Measurements from ENCODE around the gene CYB561D2. TPM values are rescaled to one million over a fixed set of nuclear protein-coding genes. Genes with fewer than 3 reads are reported as not detected.

The CYB561D2 gene
- total and polyA plus RNA-seq, 9 of the 15 experiments (the other 6 are each of a cell fraction or from before 2014, with no cell fraction given) = 4.2 to 16.6 (median 9.4) TPM

DNA sequence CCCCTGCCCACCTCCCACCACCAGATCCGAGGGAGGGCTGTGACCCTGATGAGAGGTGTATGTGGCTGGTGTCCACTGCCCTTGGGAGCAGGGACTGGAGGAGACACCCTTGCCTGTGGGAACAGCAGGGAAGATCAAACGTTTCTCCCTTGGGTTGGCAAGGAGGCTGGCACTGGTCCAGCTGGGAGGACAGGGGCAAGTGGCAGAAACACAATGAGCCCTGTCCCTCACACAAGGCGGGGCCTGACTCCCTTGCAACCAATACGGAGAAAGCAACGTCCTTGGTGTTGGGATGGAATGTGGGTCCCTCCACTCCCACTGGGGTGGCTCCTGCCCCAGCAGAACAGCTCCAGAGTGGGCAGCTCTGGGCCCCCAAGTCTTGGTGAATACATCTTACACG, 33.4 kb upstream of the CYB561D2 start:
- 30% methylated on average over 4 of the region's 6 CpGs for WGBS (ENCODE audit: insufficient coverage, low coverage, missing lambda C conversion rate)
- no peaks in the 10 kb centered on the region for H3K27me3 ChIP-seq (ENCODE audit: control insufficient read depth in 2 of 2, insufficient read depth in 2 of 2, low read length in 2 of 2)
- no TSS peak for BruUV-seq (replicated peaks)
- H3K36me3 ChIP-seq (ENCODE audit: control insufficient read depth, insufficient read depth, low read length) = peaks cover 20% of the 10 kb centered on the region; the same call in 2 of the 3 replicates
- no peak for DNase-seq (ENCODE audit: extremely low read depth in 1 of 4, low spot score in 3 of 4)
- H3K4me1 ChIP-seq (replicated peaks in 1 of 2; ENCODE audit: control insufficient read depth in 2 of 2, insufficient read depth in 2 of 2, low read length in 2 of 2) = peaks cover 27 to 59% of the 10 kb centered on the region in 2 experiments
- intact Hi-C loops (cut with micrococcal nuclease) = no loop called here
- peak overlapping the region; percentile 65 for H3K4me2 ChIP-seq (ENCODE audit: insufficient read depth, low read length)
- no peak for FAIRE-seq
- ChIA-PET POLR2A (interaction anchor here (0.7 to 1.1 kb wide), 5 partner anchors 11 to 543 kb away, joined by 3 to 5 read pairs (median 3); partner anchors contain the start of genes HYAL3, NAA80 and TUSC2), CTCF (ENCODE audit: low intra/inter-chr PET ratio) (no interaction called here)
- H3K9ac ChIP-seq (ENCODE audit: insufficient read depth in 1 of 2, low read depth in 2 of 2, low read length in 2 of 2) = peak overlapping the region in 1 of 2 experiments; percentile 86; a peak in 2 of 4 replicates
- no peaks in the 10 kb centered on the region for H4K20me1 ChIP-seq (replicated peaks; ENCODE audit: control insufficient read depth, insufficient read depth, low read length)
- no peaks in the 10 kb centered on the region for H3K9me3 ChIP-seq (replicated peaks; ENCODE audit: control insufficient read depth, insufficient read depth, low read depth, low read length)
- no peak overlapping the region for H2AFZ ChIP-seq (ENCODE audit: low read depth, low read length)
- TF ChIP-seq WHSC1 (IDR thresholded peaks at IDR 0.05; ENCODE audit: low read length) (no peak), TBP (optimal IDR thresholded peaks at IDR 0.05; ENCODE audit: low read depth, low read length) (peak; percentile 5), ZNF79 (CRISPR knock-in tag; IDR thresholded peaks at IDR 0.05; ENCODE audit: low read depth) (no peak), NFIC (IDR thresholded peaks at IDR 0.05) (peak; percentile 62), ZNF408 (CRISPR knock-in tag; IDR thresholded peaks at IDR 0.05; ENCODE audit: low read depth) (no peak)
- TF ChIP-seq, protein P1, sequence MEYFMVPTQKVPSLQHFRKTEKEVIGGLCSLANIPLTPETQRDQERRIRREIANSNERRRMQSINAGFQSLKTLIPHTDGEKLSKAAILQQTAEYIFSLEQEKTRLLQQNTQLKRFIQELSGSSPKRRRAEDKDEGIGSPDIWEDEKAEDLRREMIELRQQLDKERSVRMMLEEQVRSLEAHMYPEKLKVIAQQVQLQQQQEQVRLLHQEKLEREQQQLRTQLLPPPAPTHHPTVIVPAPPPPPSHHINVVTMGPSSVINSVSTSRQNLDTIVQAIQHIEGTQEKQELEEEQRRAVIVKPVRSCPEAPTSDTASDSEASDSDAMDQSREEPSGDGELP (CRISPR knock-in tag; IDR thresholded peaks at IDR 0.05; ENCODE audit: borderline replicate concordance) = no peak
- in situ Hi-C loops (cut with MboI) = no loop called here
- no peak overlapping the region for H3K4me3 ChIP-seq
- peak overlapping the region; percentile 47; the same call in 2 of the 3 replicates for H3K27ac ChIP-seq (ENCODE audit: extremely low read depth, low read depth, low read length)
- no peaks in the 10 kb centered on the region for H3K9me1 ChIP-seq (ENCODE audit: control insufficient read depth, insufficient read depth, low read length)
- no peak for ATAC-seq
- peaks cover 22% of the 10 kb centered on the region for H3K79me2 ChIP-seq (ENCODE audit: control insufficient read depth, insufficient read depth, low read length)
